GM18873 (cell line): Measurements from ENCODE around the gene HCRT.
"Not testable (repeated sequence)": the region's sequence is repeated elsewhere in the genome, so short reads cannot be mapped to it uniquely, and the experiment has no call there.

Experiments used
- ATAC-seq: cut with Tn5 transposase; IDR thresholded peaks from one replicate; pipeline ENCODE4 v1.9.1; 2021; ENCODE audit warnings: mild to moderate bottlenecking, moderate library complexity, moderate number of reproducible peaks; ENCODE audit not compliant: unreplicated experiment, low FRiP score

HCRT gene

DNA sequence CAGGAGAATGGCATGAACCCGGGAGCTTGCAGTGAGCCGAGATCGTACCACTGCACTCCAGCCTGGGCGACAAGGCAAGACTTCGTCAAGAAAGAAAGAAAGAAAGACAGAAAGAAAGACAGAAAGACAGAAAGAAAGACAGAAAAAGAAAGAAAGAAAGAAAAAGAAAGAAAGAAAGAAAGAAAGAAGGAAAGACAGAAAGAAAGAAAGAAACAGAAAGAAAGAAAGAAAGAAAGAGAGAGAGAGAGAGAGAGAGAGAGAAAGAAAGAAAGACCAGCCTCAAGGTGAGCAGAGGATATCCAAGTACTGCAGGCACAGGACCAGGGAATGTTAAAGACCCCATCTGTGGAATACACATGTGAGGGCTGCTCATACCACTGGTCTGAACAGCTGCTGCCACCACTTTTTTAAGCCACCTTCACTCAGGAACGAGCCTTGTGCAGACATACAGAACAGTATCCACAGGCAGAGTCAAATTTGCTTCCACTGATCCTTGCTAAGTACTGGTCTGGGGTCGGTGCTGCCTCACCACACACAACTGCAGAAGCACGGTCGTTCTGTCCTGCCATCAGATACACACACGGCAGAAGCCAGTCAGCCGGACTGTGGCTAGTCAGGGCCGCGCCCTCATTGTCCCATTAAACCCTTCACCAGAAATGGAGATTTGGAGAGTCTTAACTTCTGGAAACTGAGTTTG is 38.2 kb downstream of the HCRT start:
- no peak for ATAC-seq

DNA sequence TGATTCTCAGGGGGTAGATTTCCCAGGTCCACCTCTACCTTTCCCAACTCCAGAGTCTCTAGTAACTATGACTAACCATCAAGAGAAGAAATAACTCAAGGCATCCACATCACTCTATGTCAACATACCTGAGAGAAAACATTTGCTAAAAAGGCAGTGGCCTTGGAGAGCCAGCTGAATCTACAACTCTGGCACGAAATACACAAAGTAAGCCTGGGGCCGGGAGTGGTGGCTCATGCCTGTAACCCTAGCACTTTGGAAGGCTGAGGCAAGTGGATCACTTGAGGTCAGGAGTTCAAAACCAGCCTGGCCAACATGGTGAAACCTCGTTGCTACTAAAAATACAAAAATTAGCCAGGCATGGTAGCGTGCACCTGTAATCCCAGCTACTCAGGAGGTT is 42.1 kb downstream of the HCRT start:
- ATAC-seq, result not testable (repeated sequence)

DNA sequence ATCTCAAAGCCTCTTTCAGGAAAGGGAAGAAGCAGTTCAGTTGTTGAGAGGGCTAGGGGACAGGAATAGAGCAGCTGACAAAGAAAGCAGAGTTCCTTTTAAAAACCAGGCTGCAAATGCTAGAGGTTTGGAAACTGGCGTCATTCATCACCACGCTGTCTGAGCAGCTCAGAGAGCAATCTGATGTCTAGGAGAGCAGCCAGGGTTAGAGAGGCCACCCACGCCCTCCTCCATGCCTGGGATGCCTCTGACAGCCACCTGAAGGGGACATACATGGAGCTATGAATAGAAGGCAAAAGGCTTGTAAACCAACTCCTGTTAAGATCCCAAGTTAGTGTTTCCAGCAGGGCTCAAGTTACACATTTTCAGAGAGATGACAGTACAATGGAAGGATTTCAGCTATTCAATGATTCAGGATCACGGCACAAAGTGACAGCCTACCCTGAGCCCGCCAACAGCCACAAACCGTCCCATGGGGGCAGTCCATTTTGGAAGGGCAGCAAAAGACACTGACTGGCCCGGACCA is 42.8 kb downstream of the HCRT start:
- no peak for ATAC-seq

- ATAC-seq, result no peak
Observed at GRCh38 chr17:42141382-42141781, 43.9 kb downstream of the HCRT start.

DNA sequence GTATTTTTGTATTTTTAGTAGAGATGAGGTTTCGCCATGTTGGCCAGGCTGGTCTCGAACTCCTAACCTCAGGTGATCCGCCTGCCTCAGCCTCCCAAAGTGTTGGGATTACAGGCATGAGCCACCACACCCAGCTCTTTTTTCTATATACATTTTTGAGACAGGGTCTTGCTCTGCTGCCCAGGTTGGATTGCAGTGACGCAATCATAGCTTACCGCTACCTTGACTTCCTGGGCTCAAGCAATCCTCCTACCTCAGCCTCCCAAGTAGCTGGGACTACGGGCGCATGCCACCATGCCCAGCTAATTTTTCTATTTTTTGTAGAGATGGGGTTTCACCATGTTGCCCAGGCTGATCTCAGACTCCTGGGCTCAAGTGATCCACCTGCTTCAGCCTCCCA is 44.6 kb downstream of the HCRT start:
- not testable (repeated sequence) for ATAC-seq

- ATAC-seq, result no peak
Observed at GRCh38 chr17:42138749-42139492, 46.3 kb downstream of the HCRT start.

DNA sequence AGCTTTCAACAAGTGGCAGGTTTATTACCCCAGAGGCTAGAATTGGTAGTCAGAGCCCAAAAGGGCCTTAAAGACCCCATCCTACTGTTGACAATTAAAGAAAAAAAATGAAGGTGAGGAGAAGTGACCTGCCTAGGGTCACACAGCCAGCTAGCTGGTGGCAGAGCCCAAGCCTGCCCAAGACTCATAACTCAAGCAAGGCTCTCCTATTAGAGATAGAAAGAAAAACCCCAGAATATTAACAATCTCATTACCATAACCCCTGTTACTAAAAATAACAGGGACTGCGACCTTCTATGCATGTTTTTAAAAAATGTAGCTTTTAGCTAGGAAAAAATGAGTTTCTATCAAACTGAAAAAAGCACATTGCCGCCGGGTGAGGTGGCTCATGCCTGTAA is 48.6 kb downstream of the HCRT start:
- ATAC-seq, result no peak

- no peak for ATAC-seq
Observed at GRCh38 chr17:42135664-42136653, 49.3 kb downstream of the HCRT start.

DNA sequence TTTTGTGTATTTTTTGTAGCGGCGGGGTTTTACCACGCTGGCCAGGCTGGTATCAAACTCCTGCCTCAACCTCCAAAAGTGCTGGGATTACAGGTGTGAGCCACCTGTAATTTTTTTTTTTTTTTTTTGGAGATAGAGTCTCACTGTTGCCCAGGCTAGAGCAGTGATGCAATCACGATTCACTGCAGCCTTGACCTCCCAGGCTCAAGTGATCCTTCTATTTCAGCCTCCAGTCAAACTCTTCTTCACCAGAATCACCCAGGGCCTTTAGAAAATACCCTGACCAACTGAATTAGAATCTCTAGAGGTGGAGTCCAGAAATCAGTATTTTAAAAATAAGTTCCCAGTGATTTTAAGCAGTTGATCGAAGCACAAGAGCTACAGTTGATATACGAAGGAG is 50.1 kb downstream of the HCRT start:
- ATAC-seq, result no peak
